Nephron progenitor cell (in vitro differentiated cells): Measurements from ENCODE around the gene ZFPM1.

ENCODE experiments used
- DNase-seq: peaks from one replicate; pipeline ENCODE4 v3.0.0; 2021
- H3K27ac Mint-ChIP-seq: 2 replicates; pipeline ENCODE4 v1.8.0; 2021; ENCODE audit warnings: mild to moderate bottlenecking, moderate library complexity, mixed read lengths
- H3K27me3 Mint-ChIP-seq: 2 replicates; pipeline ENCODE4 v1.8.0; 2021; ENCODE audit warnings: mild to moderate bottlenecking, low read depth, mixed read lengths; ENCODE audit not compliant: poor library complexity
- H3K36me3 Mint-ChIP-seq: 2 replicates; pipeline ENCODE4 v1.8.0; 2021; ENCODE audit warnings: low read depth, mixed read lengths
- H3K4me1 Mint-ChIP-seq: 2 replicates; pipeline ENCODE4 v1.8.0; 2021; ENCODE audit warnings: mixed read lengths
- H3K4me3 Mint-ChIP-seq: 2 replicates; pipeline ENCODE4 v1.8.0; 2021; ENCODE audit warnings: mild to moderate bottlenecking, moderate library complexity, mixed read lengths
- H3K9me3 Mint-ChIP-seq: 2 replicates; pipeline ENCODE4 v1.8.0; 2021; ENCODE audit warnings: mild to moderate bottlenecking, moderate library complexity, mixed read lengths
- TF ChIP-seq, protein P1 (sequence below): fragments of 200-600 bp; sonication (generic); IDR thresholded peaks from 2 replicates; pipeline ENCODE4 v1.5.0; 2021; ENCODE audit warnings: antibody characterized with exemption

ZFPM1 gene

GRCh38 chr16:88476203-88476602 is 23.1 kb downstream of the ZFPM1 start:
- H3K27me3 Mint-ChIP-seq: peaks cover 3% of the 10 kb centered on the region
- TF ChIP-seq, protein P1, sequence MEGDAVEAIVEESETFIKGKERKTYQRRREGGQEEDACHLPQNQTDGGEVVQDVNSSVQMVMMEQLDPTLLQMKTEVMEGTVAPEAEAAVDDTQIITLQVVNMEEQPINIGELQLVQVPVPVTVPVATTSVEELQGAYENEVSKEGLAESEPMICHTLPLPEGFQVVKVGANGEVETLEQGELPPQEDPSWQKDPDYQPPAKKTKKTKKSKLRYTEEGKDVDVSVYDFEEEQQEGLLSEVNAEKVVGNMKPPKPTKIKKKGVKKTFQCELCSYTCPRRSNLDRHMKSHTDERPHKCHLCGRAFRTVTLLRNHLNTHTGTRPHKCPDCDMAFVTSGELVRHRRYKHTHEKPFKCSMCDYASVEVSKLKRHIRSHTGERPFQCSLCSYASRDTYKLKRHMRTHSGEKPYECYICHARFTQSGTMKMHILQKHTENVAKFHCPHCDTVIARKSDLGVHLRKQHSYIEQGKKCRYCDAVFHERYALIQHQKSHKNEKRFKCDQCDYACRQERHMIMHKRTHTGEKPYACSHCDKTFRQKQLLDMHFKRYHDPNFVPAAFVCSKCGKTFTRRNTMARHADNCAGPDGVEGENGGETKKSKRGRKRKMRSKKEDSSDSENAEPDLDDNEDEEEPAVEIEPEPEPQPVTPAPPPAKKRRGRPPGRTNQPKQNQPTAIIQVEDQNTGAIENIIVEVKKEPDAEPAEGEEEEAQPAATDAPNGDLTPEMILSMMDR: no peak
- no peak overlapping the region for H3K4me3 Mint-ChIP-seq
- H3K9me3 Mint-ChIP-seq: no peaks in the 10 kb centered on the region
- no peak overlapping the region for H3K27ac Mint-ChIP-seq
- no peaks in the 10 kb centered on the region for H3K36me3 Mint-ChIP-seq
- no peak for DNase-seq
- H3K4me1 Mint-ChIP-seq: peaks cover 38% of the 10 kb centered on the region

GRCh38 chr16:88476817-88477397 is 23.8 kb downstream of the ZFPM1 start:
- Mint-ChIP-seq H3K4me3 (no peak overlapping the region), H3K4me1 (peaks cover 42% of the 10 kb centered on the region), H3K27me3 (peaks cover 3% of the 10 kb centered on the region), H3K27ac (no peak overlapping the region), H3K36me3 (no peaks in the 10 kb centered on the region), H3K9me3 (no peaks in the 10 kb centered on the region)
- no peak for DNase-seq
- TF ChIP-seq, protein P1: no peak

DNA sequence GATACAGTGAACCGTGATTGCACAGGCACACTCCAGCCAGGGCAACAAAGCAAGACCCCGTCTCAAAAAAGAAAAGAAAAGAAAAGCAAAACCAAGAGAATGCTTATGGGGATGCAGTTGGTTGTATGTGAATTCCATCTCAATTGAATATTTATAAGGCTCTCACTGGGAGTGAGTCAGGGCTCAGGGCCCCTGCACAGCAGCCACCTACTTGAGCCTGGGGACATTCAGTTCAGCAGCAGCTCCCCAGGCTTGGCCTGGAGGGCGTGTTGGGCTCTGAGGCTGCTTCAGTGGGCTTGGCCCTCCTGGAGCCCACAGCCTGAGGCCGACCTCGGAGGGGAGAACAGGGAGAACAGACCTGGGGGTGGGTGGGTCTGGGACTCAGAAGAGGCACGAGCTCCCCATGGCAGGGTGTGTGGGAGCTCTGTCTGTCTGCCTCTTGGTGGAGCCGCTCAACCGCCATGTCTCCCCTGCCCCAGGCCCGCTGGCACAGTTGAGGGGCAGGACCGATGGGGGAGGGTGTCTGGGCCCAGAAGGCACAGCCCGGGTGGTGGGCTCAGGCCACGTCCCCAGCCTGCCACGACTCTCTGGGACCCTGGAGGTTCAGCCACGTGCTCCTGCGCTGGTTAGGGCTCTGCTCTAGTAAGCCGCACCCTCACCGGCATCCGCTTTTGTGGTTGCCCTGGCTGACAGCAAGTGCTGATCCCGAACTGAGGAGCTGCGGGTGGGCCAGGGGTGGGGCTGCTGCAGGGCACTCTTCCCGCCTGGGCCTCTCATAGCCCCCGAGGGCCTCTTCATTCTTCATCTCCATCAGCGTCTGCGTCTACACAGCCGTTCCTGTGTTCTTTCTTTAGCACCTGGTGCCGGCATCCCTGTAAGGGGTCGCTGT is 24.8 kb downstream of the ZFPM1 start:
- no peak for DNase-seq
- TF ChIP-seq, protein P1: no peak
- Mint-ChIP-seq H3K27ac (peak overlapping the region; percentile 25), H3K36me3 (no peaks in the 10 kb centered on the region), H3K27me3 (peaks cover 3% of the 10 kb centered on the region), H3K9me3 (no peaks in the 10 kb centered on the region), H3K4me3 (no peak overlapping the region), H3K4me1 (peaks cover 38% of the 10 kb centered on the region)

GRCh38 chr16:88478889-88479792 is 26.1 kb downstream of the ZFPM1 start:
- H3K36me3 Mint-ChIP-seq: no peaks in the 10 kb centered on the region
- no peaks in the 10 kb centered on the region for H3K9me3 Mint-ChIP-seq
- TF ChIP-seq, protein P1: no peak
- H3K27me3 Mint-ChIP-seq: peaks cover 3% of the 10 kb centered on the region
- no peak overlapping the region for H3K27ac Mint-ChIP-seq
- H3K4me1 Mint-ChIP-seq: peaks cover 46% of the 10 kb centered on the region
- H3K4me3 Mint-ChIP-seq: no peak overlapping the region
- no peak for DNase-seq

DNA sequence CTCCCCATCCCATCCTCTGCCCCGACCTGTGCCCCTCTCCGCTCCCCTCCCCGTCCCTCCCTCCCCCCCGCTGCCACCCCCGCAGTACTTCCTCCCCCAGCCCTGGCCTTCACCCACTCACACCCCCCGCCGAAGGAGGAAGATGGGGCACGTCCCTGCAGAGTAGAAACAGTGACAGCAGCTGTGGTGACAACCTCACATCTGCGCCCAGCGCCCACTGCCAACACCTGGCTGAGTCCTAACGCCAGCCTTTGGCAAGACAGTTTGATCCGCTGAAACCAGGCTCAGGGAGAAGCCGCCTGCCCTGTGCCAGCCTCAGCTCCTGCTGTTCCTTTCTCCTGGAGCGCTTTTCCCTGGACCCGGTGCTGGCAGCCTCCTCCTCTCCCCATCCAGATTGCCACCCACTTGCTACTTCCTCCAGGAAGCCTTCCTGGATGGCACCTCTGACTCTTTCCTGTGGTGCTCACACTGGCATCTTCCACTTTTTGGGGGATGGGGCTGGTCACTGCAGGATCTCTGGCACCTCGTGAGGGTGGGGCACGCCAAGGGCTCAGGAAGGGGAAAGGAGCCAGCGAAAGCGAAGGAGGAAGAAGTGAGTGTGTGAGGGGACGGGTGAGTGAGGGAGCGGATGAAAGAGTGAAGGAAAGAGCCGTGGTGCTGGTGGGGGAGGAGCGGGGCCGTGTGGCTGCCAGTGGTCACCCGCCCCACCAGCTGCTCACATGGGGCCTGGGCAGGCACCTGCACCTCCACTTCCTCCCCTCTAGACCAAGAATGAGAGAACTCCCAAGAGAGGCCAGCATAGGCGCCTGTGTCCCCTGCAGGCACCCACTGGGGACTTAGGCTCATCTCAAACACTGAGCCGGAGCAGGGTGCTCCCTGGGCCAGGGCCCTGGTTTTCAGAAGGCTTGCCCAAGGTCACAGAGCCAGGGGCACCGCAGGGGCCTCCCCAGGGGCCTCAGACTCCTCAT is 27.0 kb downstream of the ZFPM1 start:
- Mint-ChIP-seq H3K9me3 (no peaks in the 10 kb centered on the region), H3K36me3 (no peaks in the 10 kb centered on the region), H3K4me1 (peaks cover 42% of the 10 kb centered on the region), H3K4me3 (no peak overlapping the region), H3K27ac (no peak overlapping the region), H3K27me3 (peaks cover 3% of the 10 kb centered on the region)
- TF ChIP-seq, protein P1: no peak
- DNase-seq: no peak
